ENCODE data around the gene GUCY1B1.

DNA sequence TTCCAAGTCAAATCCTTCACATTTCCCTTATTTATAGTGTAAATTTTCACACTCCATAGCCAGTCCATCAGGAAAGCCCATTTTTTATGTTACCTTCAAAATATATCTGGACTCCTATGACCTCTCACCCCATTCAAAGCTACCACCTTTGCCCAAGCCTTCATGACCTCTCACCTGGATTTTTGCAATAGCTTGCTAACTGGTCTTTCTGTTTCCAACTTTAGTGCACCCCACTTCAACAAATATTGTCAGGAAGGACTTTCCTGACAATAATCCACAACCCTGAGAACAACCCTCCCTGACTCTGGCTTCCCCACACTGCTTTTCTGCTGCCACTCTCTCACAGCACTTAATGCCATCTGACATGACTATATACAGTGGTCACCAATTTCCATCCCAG, 73.8 kb downstream of the GUCY1B1 start:
- no peak for TF ChIP-seq POLR2A (IDR thresholded peaks at IDR 0.05)
- TF ChIP-seq CTCF (IDR thresholded peaks at IDR 0.05), result no peak

Data from heart left ventricle (tissue), 13 donors.